Fibroblast of lung (primary cell): Measurements from ENCODE around the gene RELCH. TPM values are rescaled to one million over a fixed set of nuclear protein-coding genes. Genes with fewer than 3 reads are reported as not detected.
A peak's percentile ranks its signal among the peaks of the same experiment; 100 is the strongest.
"Not testable (repeated sequence)": the region's sequence is repeated elsewhere in the genome, so short reads cannot be mapped to it uniquely, and the experiment has no call there.

ENCODE experiments used
- DNase-seq, 2 donors: peaks; one replicate each; pipeline versions ENCODE4 v3.0.0 to v3.0.0-alpha.2; 2010; ENCODE audit warnings: low read depth in 2 of 2
- H2AFZ ChIP-seq: 2 replicates; pipeline ENCODE4 v1.5.1; 2012; ENCODE audit warnings: low read length, control low read depth, inconsistent platforms
- H3K27ac ChIP-seq: 2 replicates; pipeline ENCODE4 v1.5.1; 2011; ENCODE audit warnings: low read length, control low read depth; ENCODE audit not compliant: insufficient read depth
- H3K27me3 ChIP-seq: 2 replicates; pipeline ENCODE4 v1.5.1; 2011; ENCODE audit warnings: mild to moderate bottlenecking, low read length; ENCODE audit not compliant: control insufficient read depth, insufficient read depth
- H3K36me3 ChIP-seq: 2 replicates; pipeline ENCODE4 v1.5.1; 2011; ENCODE audit warnings: low read length; ENCODE audit not compliant: control insufficient read depth, insufficient read depth
- H3K4me1 ChIP-seq: 2 replicates; pipeline ENCODE4 v1.5.1; 2011; ENCODE audit warnings: low read length; ENCODE audit not compliant: control insufficient read depth, insufficient read depth; ENCODE audit errors: extremely low read depth
- H3K4me2 ChIP-seq: 2 replicates; pipeline ENCODE4 v1.5.1; 2011; ENCODE audit warnings: low read length, control low read depth; ENCODE audit not compliant: insufficient read depth; ENCODE audit errors: extremely low read depth
- H3K4me3 ChIP-seq, 4 experiments: fragments of 200-600 bp in 1 of 4; sonication (generic) in 1 of 4; replicated peaks in 1 of 4; 2 replicates each; pipeline ENCODE4 v1.5.1; 2011 to 2016; ENCODE audit warnings: low read length in 4 of 4, low read depth in 3 of 4, mild to moderate bottlenecking in 3 of 4, control low read depth in 2 of 4, inconsistent platforms in 1 of 4, mixed read lengths in 1 of 4; ENCODE audit not compliant: insufficient read depth in 1 of 4; ENCODE audit errors: control extremely low read depth in 1 of 4
- H3K79me2 ChIP-seq: 2 replicates; pipeline ENCODE4 v1.5.1; 2012; ENCODE audit warnings: mild to moderate bottlenecking, low read length, inconsistent platforms; ENCODE audit not compliant: control insufficient read depth, insufficient read depth
- H3K9ac ChIP-seq: 2 replicates; pipeline ENCODE4 v1.5.1; 2011; ENCODE audit warnings: mild to moderate bottlenecking, low read length, control low read depth; ENCODE audit not compliant: insufficient read depth
- H3K9me3 ChIP-seq: 2 replicates; pipeline ENCODE4 v1.5.1; 2012; ENCODE audit warnings: low read depth, low read length; ENCODE audit not compliant: control insufficient read depth, insufficient read depth
- H4K20me1 ChIP-seq: 2 replicates; pipeline ENCODE4 v1.5.1; 2011; ENCODE audit warnings: low read length; ENCODE audit not compliant: control insufficient read depth, insufficient read depth; ENCODE audit errors: extremely low read depth
- CTCF ChIP-seq, 2 donors: IDR thresholded peaks in 1 of 2; conservative IDR thresholded peaks in 1 of 2; 1 replicate in 1 of 2; 2 replicates in 1 of 2; pipeline ENCODE4 v1.5.1; 2011 to 2012; ENCODE audit warnings: low read length in 2 of 2, control low read depth in 1 of 2, inconsistent platforms in 1 of 2, low read depth in 1 of 2, mild to moderate bottlenecking in 1 of 2
- EZH2 ChIP-seq: IDR thresholded peaks from 2 replicates; pipeline ENCODE4 v1.5.1; 2012; ENCODE audit warnings: low read length, control low read depth, mild to moderate bottlenecking; ENCODE audit errors: missing control alignments
- polyA plus RNA-seq, 2 donors: library from polyadenylated mRNA; depleted of rRNA in 1 of 2; stranded (reverse) in 1 of 2; unstranded in 1 of 2; fragments of >200 nt; gene quantifications; 2 replicates each; pipeline ENCODE4 v1.2.1, GENCODE V29; 2011 to 2012; ENCODE audit warnings: missing spikeins in 1 of 2
- total RNA-seq: library from RNA; depleted of rRNA; stranded (reverse); fragments of >200 nt; gene quantifications from 2 replicates; pipeline ENCODE4 v1.2.1, GENCODE V29; 2014

RELCH gene
- total and polyA plus RNA-seq, 2 donors (not counting 1 experiment from before 2014, with no cell fraction given) = 13.1 to 34.5 TPM

DNA sequence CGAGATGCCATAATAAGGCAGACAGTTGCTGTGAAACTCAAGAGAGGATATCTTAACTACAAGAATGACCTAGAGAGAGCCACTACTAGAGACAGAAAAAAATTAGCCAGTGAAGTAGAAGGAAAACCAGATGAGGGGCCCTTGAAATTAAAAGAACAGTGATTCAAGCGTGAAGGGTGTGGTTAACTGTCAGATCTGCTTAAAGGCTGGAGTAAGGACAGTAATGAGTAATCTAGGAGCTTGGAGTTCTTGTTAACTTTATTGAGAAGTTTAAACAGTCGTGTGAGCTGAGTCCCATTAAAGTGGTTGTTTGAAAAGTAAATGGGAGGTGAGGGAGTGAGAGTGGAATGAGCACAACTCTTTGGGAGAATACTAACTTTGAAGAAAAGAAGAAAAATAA lies 21.5 kb upstream of the RELCH start:
- Histone ChIP-seq H3K4me3 (no peak overlapping the region), H2AFZ (no peak overlapping the region), H4K20me1 (no peaks in the 10 kb centered on the region), H3K4me1 (no peaks in the 10 kb centered on the region), H3K9ac (no peak overlapping the region), H3K27me3 (no peaks in the 10 kb centered on the region), H3K9me3 (no peaks in the 10 kb centered on the region), H3K4me2 (no peak overlapping the region), H3K79me2 (no peaks in the 10 kb centered on the region), H3K36me3 (no peaks in the 10 kb centered on the region), H3K27ac (no peak overlapping the region)
- DNase-seq = peak in 1 of 2 donors; percentile 5
- TF ChIP-seq EZH2 (no peak), CTCF (conservative IDR thresholded peaks at IDR 0.05 in 1 of 2, IDR thresholded peaks at IDR 0.05 in 1 of 2; ENCODE audit: low read depth in 1 of 2, low read length in 2 of 2) (no peak)

DNA sequence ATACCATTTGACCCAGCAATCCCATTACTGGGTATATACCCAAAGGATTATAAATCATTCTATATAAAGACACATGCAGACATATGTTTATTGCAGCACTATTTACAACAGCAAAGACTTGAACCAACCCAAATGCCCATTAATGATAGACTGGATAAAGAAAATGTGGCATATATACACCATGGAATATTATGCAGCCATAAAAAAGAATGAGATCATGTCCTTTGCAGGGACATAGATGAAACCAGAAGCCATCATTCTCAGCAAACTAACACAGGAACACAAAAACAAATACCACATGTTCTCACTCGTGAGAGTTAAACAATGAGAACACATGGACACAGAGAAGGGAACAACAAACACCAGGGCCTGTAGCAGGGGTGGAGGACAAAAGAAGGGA lies 20.5 kb upstream of the RELCH start:
- not testable (repeated sequence) for H3K36me3 ChIP-seq, H3K4me2 ChIP-seq, H3K27me3 ChIP-seq, H3K4me3 ChIP-seq, H2AFZ ChIP-seq, DNase-seq, H4K20me1 ChIP-seq, H3K9ac ChIP-seq, H3K9me3 ChIP-seq, H3K27ac ChIP-seq, H3K79me2 ChIP-seq, H3K4me1 ChIP-seq

GRCh38 chr18:62170857-62171256 lies 16.2 kb upstream of the RELCH start:
- Histone ChIP-seq H3K36me3 (no peaks in the 10 kb centered on the region), H3K79me2 (no peaks in the 10 kb centered on the region), H3K4me3 (no peak overlapping the region), H3K4me1 (no peaks in the 10 kb centered on the region), H3K27ac (no peak overlapping the region), H4K20me1 (no peaks in the 10 kb centered on the region), H3K4me2 (no peak overlapping the region), H3K27me3 (no peaks in the 10 kb centered on the region), H3K9ac (no peak overlapping the region), H2AFZ (no peak overlapping the region), H3K9me3 (no peaks in the 10 kb centered on the region)
- peak in 1 of 2 donors; percentile 6 for DNase-seq
- no peak for TF ChIP-seq EZH2
- no peak for TF ChIP-seq CTCF (conservative IDR thresholded peaks at IDR 0.05 in 1 of 2, IDR thresholded peaks at IDR 0.05 in 1 of 2; ENCODE audit: low read depth in 1 of 2, low read length in 2 of 2)

- Histone ChIP-seq H3K9ac (no peak overlapping the region), H4K20me1 (no peaks in the 10 kb centered on the region), H3K4me3 (no peak overlapping the region), H3K27me3 (no peaks in the 10 kb centered on the region), H3K79me2 (no peaks in the 10 kb centered on the region), H3K4me2 (no peak overlapping the region), H2AFZ (no peak overlapping the region), H3K9me3 (no peaks in the 10 kb centered on the region), H3K27ac (no peak overlapping the region), H3K4me1 (no peaks in the 10 kb centered on the region), H3K36me3 (no peaks in the 10 kb centered on the region)
- TF ChIP-seq CTCF (conservative IDR thresholded peaks at IDR 0.05 in 1 of 2, IDR thresholded peaks at IDR 0.05 in 1 of 2; ENCODE audit: low read depth in 1 of 2, low read length in 2 of 2) = no peak
- TF ChIP-seq EZH2 = no peak
- DNase-seq = no peak
Observed at GRCh38 chr18:62172298-62172697, 14.8 kb upstream of the RELCH start.
